GM18508 (cell line): ENCODE measurements around the gene YTHDF2.
"Not testable (repeated sequence)": the region's sequence is repeated elsewhere in the genome, so short reads cannot be mapped to it uniquely, and the experiment has no call there.

Experiments used
- ATAC-seq: cut with Tn5 transposase; IDR thresholded peaks from one replicate; pipeline ENCODE4 v1.9.1; 2021; ENCODE audit warnings: moderate number of reproducible peaks; ENCODE audit not compliant: insufficient read depth, unreplicated experiment

YTHDF2 gene

GRCh38 chr1:28736450-28737306, at the start of gene YTHDF2:
Gene YTHDF2 (plus strand): TSS chr1:28736940. CDS start chr1:28737121, 181 bp downstream.
- no peak for ATAC-seq

DNA sequence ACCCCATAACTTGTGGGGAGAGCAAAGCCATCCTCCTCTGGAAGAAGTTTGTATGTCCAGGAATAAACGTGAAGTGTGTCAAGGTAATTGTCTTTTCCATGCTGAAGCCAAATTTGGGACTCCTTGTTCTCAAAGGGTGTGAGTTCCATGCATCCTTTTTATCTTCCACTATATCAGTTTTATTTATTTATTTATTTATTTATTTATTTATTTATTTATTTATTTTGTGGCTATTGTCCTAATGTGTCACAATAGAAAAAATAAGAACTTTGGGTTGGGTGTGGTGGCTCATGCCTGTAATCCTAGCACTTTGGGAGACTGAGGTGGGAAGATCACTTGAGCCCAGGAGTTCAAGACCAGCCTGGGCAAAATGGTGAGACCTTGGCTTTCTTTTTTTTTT, 45.1 kb upstream of the YTHDF2 start:
- not testable (repeated sequence) for ATAC-seq

GRCh38 chr1:28703629-28704028, 33.1 kb upstream of the YTHDF2 start:
- ATAC-seq: no peak

DNA sequence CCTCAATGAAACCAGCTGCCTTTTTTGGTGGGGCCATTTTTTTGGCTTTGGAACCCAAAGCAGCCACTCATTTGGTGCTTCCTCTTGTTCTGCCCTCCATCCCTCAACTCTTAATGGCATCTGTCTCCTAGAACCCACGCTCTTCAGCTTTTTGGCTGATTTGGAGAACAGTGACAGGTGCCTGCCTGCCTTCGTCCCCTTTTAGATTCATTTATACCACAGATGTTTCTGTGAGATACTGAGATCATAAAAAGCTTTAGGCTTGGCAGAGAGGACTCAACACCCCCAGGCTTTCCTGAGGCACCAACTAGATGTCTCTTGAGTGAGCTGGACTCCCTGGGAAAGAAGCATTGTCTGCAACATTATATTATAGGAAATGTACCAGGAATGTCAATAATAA, 20.4 kb upstream of the YTHDF2 start:
- no peak for ATAC-seq

DNA sequence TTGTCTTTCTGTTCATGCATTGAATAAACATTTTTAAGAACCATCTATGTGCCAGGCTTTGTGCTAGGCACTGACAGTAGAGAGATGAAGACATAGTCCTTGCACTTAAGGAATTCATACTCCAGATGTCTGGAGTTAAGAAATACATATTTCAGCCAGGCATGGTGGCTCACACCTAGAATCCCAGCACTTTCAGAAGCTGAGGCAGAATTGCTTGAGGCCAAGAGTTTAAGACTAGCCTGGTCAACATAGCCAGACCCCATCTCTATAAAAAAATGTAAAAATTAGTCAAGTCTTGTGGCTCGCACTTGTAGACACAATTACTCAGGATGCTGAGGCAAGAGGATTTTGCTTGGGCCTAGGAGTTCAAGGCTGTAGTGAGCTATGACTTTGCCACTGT, 18.6 kb upstream of the YTHDF2 start:
- ATAC-seq: no peak

DNA sequence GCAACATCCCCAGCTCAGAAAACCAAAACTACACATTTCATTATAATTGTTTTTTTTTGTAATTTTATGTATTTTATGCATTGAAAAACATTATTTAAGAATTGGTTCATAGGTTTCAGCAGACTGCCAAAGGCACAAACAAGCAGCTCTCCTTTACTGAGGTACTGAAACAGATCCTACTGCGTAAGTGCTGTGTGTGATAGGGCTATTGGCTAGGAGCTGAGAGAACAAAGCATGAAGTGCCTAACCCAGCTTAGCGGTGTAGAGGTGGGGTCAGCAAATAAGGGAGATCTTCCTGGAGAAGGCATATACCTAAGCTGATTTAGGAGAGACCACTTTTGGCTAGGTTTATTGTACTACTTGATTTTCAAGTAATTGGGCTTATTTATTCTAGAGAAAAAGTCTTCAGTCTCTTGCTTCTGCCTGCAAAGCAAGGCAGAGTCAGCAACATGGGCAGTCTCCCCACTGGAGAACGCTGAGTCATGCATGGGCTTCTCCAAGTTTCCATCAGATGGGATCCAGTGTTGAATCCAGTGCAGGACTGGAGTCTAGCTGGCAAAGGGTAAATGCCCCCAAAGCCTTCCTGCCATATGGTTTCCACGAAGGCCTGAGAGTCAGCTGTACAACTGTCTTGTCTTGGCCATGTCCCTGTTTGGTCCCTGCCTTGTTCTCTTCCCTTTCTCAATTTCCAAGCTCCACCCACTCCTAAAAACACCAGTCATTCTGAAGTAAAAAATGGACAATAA, 18.0 kb upstream of the YTHDF2 start:
- ATAC-seq: no peak

GRCh38 chr1:28719332-28719619, 17.5 kb upstream of the YTHDF2 start:
- no peak for ATAC-seq

DNA sequence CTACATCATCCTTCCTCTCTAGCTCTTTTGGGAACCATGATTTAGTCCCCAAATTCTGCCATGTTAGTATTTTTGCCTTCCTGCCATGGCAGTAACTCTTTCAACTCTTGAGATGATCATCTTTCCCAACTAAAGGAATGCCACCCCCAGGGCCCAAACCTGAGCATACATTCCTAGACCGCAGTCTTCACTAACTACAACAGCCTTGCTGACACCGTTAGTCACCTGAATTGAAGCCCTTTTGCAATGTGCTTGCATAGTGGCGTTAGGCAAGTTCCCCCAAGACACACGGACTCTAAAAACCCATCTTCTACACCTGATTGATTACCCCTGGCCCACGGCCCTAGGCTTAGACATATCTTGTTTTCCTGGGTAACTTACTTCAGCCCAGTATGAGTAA, 16.4 kb upstream of the YTHDF2 start:
- ATAC-seq: no peak

DNA sequence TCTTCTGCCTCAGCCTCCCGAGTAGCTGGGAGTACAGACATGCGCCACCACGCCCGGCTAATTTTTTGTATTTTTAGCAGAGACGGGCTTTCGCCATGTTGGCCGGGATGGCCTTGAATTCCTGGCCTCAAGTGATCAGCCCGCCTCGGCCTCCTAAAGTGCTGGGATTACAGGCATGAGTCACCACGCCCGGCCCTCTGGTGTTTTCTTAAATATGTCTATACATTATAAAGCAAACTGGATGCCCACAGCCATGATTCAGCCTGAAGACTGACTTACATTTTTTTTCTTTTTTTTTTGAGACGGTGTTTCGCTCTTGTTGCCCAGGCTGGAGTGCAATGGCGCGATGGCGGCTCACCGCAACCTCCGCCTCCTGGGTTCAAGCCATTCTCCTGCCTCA, 14.8 kb upstream of the YTHDF2 start:
- ATAC-seq: not testable (repeated sequence)

DNA sequence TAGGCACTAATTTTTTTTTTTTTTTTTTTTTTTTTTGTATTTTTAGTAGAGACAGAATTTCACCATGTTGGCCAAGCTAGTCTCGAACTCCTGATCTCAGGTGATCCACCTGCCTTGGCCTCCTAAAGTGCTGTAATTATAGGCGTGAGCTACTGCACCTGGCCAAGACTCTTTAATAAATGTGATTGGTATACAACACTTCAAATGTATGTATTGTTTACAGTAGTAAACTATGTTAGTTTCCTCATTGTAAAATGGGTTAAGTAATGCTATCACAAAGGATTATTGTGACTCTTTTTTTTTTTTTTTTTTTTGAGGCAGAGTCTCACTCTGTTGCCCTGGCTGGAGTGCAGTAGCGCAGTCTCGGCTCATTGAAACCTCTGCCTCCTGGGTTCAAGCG, 11.4 kb upstream of the YTHDF2 start:
- ATAC-seq: not testable (repeated sequence)

GRCh38 chr1:28735961-28736449, 735 bp upstream of the YTHDF2 start:
- no peak for ATAC-seq

GRCh38 chr1:28737307-28738132, 780 bp downstream of the YTHDF2 start:
- no peak for ATAC-seq

GRCh38 chr1:28740118-28740517, 3.4 kb downstream of the YTHDF2 start:
- ATAC-seq: no peak

GRCh38 chr1:28744184-28744583, 7.4 kb downstream of the YTHDF2 start:
- no peak for ATAC-seq

DNA sequence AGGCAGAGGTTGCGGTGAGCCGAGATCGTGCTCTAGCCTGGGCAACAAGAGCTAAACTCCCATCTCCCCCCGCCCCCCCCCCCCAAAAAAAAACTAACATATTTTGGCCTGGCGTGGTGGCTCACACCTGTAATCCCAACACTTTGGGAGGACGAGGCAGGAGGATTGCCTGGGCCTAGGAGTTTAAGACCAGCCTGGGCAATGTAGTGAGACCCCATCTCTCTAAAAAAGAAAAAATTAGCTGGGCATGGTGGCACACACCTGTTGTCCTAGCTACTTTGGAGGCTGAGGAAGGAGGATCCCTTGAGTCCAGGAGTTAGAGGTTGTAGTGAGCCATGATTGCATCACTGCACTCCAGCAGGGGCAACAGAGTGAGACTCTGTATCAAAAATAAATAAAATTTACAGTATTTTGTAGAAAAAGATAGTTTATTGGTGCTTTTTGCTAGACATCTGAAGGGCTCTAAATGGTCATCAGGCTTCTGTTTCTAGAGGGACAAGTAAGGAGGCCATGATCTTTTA, 9.0 kb downstream of the YTHDF2 start:
- ATAC-seq: no peak

DNA sequence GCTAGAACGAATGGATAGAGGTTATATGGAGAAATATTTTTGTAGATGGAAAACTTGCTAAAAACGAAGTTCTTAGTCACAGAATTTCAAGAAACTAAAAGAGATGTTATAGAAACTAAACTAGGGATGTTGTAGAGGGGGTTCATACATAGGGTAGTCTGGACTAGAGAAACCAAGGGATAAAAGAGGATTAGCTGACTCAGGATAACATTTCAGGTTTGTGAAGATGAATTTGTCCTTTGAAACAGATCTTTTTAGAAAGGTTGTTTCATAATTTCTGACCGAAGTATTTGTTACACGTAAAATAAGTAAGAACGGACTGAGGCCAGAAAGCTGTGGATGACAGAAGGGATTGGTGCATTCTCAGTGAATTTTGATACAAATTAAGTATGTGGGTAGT, 13.6 kb downstream of the YTHDF2 start:
- ATAC-seq: no peak

DNA sequence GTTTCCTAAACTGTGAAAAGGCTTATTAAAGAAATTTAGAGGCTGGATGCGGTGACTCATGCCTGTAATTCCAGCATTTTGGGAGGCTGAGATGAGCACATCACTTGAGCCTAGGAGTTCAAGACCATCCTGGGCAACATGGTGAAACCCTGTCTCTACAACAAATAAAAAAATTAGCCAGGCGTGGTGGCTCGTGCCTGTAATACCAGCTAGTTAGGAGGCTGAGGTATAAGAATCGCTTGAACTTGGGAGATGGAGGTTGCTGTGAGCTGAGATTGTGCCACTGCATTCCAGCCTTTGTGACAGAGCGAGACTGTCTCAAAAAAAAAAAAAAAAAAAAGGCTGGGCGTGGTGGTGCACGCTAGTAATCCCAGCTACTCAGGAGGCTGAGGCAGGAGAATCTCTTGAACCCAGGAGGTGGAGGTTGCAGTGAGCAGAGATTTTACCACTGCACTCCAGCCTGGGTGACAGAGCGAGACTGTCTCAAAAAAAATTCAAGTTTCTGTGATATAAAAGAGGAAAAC, 14.1 kb downstream of the YTHDF2 start:
- ATAC-seq: not testable (repeated sequence)

DNA sequence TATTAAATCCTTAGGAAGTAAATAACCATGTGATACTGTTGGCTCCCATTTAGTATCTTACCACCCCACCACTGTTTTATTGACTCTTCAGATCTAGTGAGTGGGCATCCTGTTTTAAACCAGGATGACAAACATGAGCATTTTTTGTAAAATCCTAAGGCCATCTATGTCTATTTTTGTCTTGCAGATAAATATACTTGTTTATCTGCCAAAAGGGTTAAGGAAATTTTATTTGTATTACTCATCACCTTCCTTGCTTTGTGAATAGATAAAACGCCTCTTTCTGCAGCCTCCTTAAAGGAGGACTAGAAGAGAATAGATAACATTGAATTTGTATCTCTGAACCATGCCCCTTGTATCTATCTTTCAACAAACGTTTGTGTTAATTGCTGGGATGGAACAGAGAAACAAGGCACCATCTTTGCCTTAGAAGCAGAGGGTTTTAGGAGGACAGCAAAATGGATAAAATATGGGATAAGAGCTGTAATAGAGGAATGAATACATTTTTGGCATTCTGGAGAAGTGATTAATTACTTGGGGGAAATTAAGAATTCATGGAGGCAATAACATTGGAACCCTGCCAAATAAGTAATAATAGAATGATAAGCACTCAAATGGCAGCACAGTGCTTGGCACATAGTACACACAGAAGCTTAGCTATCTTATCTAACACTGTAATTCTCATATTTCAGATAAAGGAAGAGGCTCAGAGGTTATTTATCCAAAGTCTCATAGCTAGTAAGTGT, 14.7 kb downstream of the YTHDF2 start:
- ATAC-seq: no peak

DNA sequence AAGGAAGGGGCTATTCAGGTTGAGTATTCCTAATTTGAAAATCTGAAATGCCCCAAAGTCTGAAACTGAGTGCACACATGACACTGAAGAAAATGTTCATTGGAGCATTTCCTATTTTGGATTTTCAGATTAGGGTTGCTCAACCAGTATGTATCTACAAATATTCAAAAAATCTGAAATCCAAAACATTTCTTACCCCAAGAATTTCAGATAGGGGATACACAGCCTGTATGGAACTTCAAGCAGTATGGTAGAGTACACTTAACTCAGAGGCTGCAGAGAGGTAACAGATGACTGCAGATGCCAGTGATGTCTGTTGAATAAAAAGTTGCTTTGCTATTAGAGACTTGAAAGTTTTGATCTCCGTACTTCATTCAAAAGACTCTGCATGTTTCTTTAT, 19.0 kb downstream of the YTHDF2 start:
- no peak for ATAC-seq

DNA sequence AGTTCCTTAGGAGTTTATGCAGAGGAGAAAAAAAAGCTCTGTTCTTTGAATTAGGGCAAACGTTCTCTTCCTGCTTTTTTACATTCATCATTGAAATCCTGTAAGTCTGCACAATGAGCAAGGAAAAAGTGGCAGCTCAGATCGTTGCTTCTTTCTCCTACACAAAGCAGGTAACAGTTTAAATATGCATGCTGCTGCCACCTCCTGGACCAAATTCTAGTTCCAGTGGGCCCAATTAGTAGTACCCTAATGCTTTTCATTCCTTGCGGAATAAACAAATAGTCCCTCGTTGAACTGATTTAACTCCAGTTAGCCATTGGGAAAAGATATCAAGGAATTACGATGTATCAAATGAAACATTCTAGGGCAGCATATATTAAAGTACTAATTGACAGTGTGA, 20.1 kb downstream of the YTHDF2 start:
- no peak for ATAC-seq
